H4 (cell line): ENCODE results near the gene MEF2C. TPM values are rescaled to one million over a fixed set of nuclear protein-coding genes. Genes with fewer than 3 reads are reported as not detected.

Experiments used
- DNase-seq: peaks from one replicate; pipeline ENCODE4 v3.0.0-alpha.2; 2015; ENCODE audit warnings: low spot score
- total RNA-seq: library from RNA; depleted of rRNA; stranded (reverse); fragments of >200 nt; shearing (Covaris generic); gene quantifications from 2 replicates; pipeline ENCODE4 v1.2.3, GENCODE V29; 2014

Gene MEF2C
- total RNA-seq, 1 experiment from 2014 or later = 7.5 TPM

DNA sequence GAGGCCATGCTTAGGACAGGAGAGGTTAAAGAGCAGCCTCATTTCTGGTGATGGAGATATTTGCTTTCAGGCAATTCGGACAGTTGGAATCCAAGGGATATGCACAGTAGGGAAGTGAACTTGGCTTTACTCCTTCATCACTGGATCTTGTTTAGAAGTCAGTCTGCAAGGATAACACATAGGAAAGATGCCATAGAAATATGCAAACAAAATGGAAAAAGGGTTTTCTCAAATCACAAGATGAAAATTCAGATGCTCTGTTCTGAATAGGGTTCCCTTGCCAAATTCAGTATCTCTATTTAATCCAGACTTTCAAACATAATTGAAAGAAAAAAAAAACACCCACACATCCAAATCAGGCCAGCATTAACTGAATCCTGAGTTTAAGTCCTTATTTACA is 166.9 kb downstream of the MEF2C start:
- DNase-seq = no peak

DNA sequence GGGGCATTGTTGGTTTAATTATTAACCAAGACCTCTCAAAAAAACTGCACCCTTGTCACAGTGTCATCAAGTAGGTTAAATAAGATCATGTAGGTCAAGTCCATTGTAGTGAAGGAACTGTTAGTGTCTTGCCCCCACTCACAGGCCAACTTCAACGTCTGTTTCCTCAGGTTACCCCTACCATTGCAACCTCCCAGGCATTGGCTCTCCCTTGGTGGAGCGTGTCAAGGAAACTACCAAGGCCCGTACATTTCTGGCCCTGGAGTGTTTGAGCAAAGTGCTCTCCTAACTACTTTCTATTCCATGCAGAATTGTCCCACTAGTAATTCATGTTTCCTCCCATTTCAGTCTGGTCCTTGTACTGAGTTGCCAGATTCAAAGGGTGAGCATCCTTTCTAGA is 167.5 kb downstream of the MEF2C start:
- no peak for DNase-seq

DNA sequence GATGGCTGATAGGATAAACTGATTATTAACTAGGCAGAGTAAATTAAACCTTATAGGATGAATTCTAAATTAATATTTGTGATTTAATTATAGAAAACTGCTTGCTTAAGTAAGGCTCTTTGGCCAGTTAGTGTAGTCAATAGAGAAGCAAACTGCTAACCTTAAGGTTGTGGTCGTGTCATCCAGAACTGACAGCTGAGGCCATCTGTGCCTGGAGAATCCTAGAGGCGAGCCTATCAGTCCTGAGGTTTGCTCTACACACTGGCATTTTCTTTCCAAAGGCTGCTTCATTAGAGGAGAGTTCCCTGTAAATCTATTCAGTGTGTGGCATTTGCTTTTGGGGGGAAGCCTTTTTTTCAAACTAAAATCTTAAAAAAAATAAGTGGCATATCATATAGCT is 169.2 kb downstream of the MEF2C start:
- DNase-seq = no peak

DNA sequence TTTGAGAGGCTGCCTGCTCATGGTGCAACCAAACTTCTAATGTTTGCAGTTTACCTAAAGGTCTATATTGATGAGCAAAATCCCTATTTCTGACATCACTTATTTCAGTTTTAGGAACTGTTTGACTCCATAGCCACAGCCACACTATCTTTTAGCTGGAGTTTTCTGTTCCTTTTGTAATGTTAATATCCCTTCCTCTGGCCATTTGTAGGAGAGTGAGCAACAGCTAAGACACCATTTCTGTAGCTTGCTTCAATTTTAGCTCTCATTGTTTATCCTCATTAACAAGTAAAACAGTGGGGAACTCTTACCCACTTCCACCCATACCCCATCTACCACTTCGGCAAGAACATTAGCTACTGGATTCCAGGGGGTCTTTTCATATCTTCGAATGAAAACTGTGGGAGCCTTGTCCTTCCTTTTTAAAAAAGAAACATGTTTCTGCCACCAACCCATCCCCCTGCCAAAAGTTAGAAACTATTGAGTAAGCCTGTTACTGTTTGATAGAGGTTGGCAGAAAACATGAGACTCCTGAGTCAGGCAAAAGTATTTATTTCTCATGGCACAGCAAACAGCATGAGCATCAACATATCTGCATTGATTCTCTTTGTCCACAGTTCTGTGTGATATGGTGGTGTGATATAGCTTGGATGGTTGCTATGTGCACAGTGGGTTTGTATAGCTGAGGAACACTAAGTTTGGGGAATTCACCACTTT is 174.1 kb downstream of the MEF2C start:
- no peak for DNase-seq

DNA sequence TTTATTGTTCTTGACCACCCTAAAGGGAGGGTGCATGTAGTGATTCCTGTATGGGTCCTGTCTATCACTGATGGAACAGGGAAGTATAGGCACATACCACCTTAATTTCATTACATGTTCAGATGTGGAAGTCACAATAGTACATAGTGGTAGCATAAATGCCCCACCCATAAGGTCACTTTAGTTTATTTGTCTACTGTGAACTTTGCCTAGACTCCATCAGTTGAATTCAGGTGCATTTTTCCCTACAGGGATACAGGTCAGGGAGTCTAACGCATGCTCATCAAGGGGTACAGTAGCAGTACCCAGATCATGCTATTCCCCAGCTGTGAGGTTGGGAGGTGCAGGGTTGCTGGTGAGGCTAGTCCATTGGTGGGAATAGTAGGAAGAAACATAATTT is 175.0 kb downstream of the MEF2C start:
- DNase-seq = no peak

DNA sequence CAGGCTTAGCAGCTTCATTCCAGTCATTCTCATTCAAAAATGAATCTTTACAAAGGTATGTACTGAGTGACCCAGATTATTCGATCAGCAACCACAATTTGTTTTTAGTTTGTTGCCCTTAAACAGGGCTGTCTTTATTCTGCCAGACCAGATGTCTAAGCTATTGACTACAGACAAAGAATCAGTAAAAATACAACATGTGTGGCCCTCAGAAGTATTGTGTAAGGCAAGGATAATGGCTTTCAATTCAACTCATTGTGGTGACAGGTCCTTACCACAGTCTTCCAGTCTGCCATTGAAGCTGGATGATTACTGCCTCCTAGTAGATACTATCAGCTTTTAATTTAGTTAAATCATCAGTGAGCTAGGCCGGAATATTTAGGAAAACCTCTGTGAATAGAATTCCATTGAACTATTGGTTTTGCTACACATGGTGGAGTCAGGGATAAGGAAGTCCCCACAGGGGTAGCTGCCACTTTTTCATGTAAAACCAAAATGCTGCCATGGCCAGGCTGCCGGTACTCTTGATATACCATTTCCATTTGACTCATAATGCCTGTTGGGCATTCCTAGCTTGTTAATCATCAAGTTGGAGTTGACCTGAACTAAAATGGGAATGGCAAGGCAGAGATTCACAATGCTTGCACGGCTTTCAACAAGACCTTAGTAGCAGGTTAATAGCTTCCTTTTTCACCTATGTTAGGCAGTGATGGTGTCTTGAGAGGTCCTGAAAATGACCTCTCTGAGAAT is 175.6 kb downstream of the MEF2C start:
- DNase-seq = peak; percentile 21

DNA sequence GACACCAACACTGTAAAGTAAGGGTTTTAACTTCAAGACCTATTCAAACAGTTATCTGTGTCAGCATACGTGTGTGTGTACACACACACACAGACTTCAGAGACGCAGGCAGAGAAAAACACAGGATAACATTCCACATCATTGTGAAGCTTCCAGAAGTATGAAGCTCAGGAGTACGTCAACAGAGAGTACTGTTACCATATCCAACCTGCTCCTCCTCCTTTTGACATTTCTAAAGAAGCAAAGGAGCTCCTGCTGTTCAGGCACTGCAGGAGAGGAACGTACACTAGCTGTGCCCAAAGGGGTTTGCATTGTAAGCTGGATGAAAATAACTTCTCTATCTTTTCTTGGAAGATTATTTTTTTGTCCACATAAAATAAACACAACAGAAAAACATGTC is 180.7 kb downstream of the MEF2C start:
- DNase-seq = no peak

DNA sequence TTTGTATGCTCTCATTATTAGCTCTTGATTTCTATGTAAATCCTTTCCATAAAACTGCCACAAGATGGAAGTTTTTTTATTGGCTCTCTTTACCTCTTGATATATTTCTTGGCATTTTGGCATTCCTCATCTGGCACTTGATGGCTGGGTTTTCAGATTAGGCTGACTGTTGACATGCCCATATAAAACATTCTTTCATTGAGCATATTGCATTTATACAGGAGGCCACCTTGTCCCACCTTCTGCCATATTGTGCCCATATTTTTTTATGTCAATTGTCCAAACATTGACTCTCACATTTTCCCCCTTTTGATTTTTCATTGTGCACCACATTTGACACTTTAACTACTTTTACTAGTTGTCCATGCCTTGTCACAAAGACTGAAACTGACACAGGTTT is 182.9 kb downstream of the MEF2C start:
- no peak for DNase-seq

DNA sequence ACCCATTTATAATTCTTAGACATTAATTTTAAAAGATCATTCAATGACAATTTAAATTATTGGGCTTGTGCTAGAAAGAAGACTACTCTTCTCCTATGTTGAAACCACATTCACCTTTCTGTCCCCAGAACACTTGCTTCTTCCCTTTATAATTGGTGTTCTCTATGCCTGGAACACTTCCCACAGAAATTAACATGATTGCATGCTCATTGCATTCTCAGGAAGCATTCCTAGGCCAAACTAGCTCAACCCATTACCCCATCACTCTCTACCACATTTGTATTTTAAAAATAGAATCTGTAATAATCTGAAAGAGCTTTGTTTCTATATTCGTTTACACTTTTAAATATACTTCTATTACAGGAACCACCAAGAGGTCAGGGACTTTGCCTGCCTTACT is 184.7 kb downstream of the MEF2C start:
- DNase-seq = no peak

DNA sequence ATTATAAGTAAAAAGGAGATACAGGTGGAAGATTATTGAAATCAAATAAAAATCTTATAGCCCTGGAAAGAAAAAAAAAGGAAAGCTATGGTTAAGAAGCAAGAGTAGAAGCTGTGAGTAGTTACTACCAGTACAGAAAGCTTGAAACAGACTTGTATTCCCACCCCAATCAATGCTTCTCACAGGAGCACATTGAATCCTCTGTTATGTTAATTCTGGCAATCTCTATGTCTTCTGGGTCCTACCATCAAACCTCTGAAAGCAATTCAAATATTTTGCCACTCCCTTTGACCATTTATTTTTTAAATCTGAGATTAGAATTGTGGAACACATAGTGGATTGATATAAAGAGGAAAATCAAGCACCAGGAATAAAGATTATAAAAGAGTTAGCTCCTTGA is 186.5 kb downstream of the MEF2C start:
- DNase-seq = no peak

DNA sequence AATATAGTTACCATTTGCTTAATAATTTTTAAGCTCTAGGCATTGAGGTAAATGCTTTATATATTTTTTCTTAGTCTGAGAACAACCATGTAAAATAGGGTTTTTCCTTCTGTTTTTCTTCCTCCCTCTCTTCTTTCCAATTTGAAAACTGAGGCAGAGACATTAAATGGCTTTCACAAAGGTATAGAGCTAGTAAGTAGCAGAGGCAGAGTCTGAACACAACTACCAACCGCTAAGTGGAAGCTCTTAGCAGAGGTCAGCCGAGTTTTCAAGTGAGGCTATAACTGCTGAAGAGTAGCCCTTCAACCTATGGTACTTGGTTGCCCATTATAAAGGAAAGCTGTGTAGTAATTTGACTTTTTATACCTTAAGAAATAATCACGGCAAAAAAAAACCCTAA is 187.1 kb downstream of the MEF2C start:
- no peak for DNase-seq

DNA sequence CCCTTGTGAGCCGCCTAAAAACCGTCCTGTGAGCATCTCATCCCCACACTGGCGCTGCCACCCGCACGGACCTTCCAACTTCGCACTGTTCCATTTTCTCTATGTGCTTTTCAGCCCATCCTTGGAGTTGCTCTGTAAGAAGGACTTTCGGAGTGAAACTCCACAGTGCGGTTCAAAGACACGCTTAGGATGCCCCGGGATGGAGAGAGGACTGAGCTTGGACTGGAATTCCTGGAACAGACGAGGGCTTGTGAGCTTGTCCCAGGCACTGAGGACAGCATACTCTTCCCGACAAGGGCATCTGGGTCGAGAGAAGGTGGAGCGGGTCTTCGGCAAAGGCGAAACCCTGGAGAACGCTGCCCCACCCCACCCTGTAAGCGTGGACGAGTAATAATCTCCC is 187.8 kb downstream of the MEF2C start:
- DNase-seq = no peak

DNA sequence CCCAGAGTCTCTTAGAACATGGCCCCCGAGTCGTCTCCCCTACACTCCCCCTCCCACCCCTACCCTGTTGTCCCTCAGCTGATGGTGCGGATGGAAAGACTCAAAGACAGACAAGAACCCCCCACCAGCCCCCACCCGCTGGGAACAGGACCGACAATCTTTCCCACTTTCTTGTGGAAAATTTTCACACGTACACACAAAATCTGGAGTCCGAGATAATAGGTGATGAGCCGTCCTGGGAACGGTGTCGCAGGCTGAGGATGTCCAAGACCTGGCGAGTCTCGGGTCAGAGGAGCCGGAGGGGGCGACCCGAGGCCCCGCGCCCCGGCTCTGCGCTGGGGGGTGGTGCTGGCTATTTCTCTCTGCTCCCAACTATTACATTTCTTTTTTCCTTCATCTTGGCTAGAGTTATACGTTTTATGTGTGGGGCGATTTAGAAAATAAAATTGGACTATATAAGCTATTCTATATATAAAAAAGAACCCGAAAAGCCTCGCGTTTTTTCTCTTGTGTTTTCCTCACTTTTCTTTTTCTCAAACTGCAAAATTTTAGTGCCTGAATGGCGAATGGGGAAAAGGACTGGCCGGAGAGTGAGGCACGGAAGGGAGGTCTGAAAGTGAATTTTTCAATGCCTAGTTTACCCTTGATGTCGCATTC is 188.8 kb downstream of the MEF2C start:
- DNase-seq = no peak

DNA sequence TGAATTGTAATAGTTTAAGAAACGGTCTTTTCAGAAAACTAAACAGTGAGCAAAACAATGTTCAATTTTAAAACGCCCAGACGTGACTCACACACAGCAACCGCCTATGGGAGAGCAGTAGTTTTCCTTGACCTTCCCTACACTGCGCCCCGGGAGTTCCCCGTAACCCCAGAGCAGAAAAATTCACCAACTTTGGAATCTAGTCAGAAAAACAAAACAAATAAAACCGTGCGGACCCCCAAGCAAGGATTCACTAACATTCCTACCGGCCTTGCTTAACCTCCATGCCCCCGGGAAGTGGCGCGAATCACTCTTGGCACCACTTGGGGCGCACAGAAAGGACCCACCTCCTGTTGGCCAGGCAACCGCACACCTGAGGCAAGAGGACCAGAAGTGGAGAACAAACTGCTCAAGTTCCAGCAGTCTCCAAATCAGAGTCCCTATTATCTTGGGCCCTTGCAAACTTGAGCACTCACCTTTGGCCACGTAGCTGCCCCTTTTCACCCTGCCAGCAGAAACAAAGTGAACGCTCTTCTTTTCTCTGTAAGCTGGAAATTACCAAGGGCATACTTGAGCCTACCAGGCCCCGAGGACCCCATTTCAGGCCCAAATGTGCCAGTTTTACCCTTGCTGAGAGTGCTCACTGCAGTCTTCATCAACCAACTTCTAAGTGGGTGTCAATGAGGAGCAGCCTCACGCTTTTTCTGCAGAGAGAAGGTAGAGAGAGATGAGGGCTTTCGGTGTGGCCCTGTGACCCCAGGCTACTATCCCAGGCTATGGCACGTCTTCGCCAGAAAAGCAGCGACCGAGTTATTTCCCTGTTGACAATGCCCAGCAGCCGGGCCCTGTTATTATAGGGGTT is 189.7 kb downstream of the MEF2C start:
- no peak for DNase-seq

DNA sequence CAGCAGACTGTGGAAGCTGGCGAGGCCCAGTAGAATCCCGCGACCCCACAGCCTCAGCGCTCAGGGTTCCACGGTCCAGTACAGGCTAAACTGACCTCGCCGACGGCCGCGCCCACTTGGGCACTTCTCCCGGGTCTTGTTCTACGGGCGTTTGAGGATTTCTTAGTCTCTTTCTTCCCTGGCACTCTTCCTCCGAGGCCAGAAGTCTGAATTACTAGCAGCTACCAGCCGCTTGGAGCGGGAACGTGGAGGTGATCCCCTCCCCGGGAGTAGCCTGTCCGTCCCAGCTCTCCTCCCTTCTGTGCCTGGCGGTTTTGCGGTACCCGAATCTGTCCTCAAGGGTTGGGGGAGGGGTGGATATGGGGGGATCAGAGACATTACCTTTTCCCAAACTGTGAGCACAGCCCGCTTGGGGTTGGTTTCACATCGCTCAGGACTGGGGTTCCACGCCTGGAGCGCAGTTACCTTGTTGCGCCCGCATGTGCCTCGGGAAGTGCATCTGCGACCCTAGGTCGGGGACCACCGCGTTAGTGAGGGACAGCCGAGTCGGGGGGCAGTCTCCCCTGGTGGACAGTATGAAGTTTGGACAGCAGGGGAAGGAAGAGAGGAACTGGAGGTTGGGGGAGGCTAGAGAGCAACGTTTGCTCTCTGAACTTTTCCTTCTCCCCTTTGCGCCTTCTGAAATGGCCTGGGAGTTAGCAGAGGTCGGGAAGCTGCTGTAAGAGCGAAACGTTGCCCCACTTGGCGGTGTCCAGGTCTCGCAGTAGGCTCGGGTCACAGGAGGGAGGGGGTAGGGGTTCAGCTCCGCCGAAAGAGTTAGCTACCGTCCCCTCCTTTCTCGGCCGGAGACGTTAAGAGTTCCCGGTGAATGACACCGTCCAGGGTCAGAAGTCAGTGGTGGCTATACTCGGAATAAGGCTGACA is 190.8 kb downstream of the MEF2C start:
- no peak for DNase-seq

DNA sequence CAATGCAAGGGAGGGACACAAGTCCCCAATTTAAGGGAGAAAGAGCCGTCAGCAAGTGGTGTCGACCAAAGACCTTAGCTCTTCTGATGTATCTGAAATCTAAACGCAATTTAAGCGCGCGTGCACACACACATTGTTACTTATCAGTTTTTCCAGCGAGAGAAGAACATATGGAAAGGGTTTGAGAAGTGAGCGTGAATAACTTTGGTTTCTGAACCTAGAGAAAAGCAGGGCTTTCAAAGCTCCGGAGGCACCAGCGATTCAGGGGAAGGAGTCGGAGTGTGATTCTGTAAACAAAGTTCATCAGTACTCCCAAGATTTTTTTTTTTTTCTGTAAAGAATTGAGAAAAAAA is 191.8 kb downstream of the MEF2C start:
- DNase-seq = no peak

DNA sequence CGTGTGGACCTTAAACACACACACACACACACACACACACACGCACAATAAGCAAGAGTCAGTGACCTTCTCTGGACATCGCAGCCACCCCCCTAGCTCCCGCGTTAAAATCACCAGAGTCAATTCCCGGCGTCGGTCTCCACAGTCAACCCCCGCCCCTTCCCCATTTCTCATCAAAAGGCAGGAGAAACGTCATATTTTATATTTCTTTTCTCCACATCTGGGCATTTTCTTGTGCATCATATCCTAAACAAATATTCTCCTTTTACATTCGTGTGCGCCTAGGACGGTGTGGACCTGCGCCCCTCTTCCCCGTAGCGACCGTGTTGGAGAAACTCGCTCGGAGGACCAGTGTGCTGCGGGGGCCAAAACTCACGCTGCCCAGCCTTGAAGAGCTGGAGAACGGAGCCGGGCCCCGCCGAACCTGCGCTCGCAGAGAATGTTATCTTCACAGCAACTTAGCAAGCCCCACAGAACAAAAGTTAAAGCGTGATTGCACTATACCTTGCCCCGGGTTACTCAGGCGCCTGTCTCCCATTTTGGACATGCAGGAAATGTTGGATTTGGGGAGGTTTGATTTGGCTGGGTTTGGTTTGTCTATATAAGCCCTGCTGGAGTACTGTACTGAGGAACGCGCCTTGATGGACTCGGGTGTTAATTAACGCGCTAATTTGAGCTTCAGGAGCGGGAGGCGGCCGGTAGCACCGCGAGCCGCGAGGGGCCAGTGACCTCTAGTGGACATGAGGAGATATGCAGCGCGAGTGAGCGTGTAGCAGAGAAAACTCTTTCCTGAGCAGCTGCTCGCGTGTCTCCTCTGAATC is 192.4 kb downstream of the MEF2C start:
- peak; percentile 49 for DNase-seq

DNA sequence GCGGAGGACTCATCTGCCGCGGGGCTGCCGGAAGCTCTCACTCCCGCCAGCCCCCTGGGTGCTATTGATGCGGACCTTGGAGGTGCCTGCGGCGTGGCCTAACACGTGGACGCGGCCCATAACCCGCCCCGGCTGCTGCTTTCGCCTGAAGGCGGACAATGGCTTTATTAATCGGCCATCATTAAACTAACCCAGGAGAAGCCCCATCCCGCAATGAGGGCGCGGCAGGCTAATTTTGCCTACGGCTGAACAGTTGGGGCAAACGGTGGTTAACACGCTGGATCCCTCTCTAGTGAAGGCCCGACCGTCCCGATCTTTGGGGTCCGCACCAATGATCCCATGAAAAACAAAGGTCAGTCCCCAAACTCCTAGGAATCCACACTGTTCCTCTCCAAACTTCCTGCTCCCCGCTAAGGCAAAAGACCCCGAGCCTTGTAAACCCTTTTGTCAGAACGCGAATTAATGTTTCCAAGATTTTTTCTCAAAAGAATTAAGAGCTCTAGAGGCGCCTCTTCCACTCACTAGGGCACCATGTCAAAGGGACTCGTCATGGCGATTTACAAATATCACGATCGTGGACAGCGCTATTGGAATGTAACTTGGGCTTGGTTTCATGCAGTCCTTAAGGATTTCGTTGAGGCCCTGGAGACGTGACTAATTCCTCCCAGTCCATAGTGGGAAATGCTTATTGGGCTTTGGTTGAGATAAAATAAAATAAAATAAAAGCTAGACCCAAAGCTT is 193.1 kb downstream of the MEF2C start:
- DNase-seq = no peak

DNA sequence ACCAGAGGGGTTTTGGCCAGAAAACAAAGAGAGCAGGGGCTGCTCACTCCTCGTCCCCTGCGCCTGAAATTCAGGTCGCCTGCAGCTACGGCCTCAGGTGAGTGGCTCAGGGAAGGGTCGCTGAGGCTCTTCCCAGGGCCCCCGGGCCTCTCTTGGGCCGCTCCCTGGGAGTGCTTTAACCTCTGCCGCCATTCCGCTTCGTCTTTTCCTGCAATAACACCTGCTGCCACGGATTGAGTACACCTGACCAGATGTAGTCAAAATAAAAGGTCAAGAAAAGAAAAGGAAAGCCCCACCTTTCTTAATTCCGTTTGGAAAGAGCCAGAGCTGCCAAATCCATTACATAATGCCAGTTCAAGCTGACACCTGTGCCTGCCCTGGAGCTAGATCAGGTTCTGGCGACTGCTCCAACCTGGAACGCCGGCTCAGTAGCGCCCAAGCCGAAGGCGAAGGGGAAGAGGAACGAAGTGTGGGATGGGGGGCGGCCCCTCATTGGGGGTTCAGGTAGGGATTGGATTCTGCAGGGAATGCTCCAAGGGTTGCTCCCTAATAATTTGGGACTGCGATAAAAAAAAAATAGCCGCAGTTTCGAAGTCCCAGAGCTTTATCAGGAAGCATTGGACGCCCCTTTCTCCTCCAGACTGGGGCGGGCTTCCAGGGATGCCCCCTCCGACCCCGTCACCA is 193.9 kb downstream of the MEF2C start:
- DNase-seq = no peak
